Measurements from ENCODE around the gene GMDS.
"Not testable (repeated sequence)": the region's sequence is repeated elsewhere in the genome, so short reads cannot be mapped to it uniquely, and the experiment has no call there.

The GMDS gene

GRCh38 chr6:1849691-1850090, 395.7 kb downstream of the GMDS start:
- no peaks in the 10 kb centered on the region for H3K4me1 Mint-ChIP-seq
- no peak for ATAC-seq (replicated peaks; ENCODE audit: extremely low read depth, poor library complexity, severe bottlenecking)

GRCh38 chr6:1848752-1849151, 396.7 kb downstream of the GMDS start:
- ATAC-seq (replicated peaks; ENCODE audit: extremely low read depth, poor library complexity, severe bottlenecking) (no peak), DNase-seq (ENCODE audit: low spot score in 2 of 2) (no peak)
- Mint-ChIP-seq H3K4me1 (no peaks in the 10 kb centered on the region), H3K9me3 (no peaks in the 10 kb centered on the region), H3K36me3 (ENCODE audit: insufficient read depth) (peaks cover 3% of the 10 kb centered on the region), H3K27ac (ENCODE audit: low read depth) (no peak overlapping the region), H3K4me3 (no peak overlapping the region), H3K27me3 (no peaks in the 10 kb centered on the region)

More at GRCh38 chr6:1849691-1850090, 395.7 kb downstream of the GMDS start:
- Mint-ChIP-seq H3K27ac (ENCODE audit: low read depth) (no peak overlapping the region), H3K4me3 (no peak overlapping the region), H3K9me3 (no peaks in the 10 kb centered on the region), H3K36me3 (ENCODE audit: insufficient read depth) (peaks cover 3% of the 10 kb centered on the region), H3K27me3 (no peaks in the 10 kb centered on the region)
- no peak for DNase-seq (ENCODE audit: low spot score in 2 of 2)

DNA sequence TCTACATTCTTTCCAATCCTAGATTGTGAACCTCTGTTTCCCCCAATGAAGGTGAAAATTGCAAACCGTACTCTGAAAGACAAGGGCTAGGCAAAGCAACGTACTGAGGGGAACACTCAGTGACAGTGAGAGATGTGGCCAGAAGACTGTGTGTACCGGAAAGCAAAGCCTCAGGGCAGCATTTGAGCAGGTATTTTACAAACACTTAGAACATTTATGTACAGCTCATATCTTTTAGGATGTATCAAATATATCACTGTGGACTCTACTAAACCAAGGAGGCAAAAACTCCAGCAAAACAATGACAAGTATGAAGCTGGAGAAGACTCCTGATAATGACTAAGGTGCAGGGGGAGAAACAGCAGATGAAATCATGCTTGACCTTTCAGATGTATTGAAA, 398.8 kb downstream of the GMDS start:
- Mint-ChIP-seq H3K27ac (ENCODE audit: low read depth) (no peak overlapping the region), H3K4me1 (no peaks in the 10 kb centered on the region), H3K4me3 (no peak overlapping the region), H3K9me3 (no peaks in the 10 kb centered on the region), H3K36me3 (ENCODE audit: insufficient read depth) (peaks cover 3% of the 10 kb centered on the region), H3K27me3 (no peaks in the 10 kb centered on the region)
- ATAC-seq (replicated peaks; ENCODE audit: extremely low read depth, poor library complexity, severe bottlenecking) (no peak), DNase-seq (ENCODE audit: low spot score in 2 of 2) (no peak)

GRCh38 chr6:1845543-1845942, 399.9 kb downstream of the GMDS start:
- not testable (repeated sequence) for H3K4me3 Mint-ChIP-seq; ATAC-seq (replicated peaks; ENCODE audit: extremely low read depth, poor library complexity, severe bottlenecking); DNase-seq (ENCODE audit: low spot score in 2 of 2); H3K4me1 Mint-ChIP-seq; H3K27ac Mint-ChIP-seq (ENCODE audit: low read depth); H3K36me3 Mint-ChIP-seq (ENCODE audit: insufficient read depth); H3K9me3 Mint-ChIP-seq; H3K27me3 Mint-ChIP-seq

DNA sequence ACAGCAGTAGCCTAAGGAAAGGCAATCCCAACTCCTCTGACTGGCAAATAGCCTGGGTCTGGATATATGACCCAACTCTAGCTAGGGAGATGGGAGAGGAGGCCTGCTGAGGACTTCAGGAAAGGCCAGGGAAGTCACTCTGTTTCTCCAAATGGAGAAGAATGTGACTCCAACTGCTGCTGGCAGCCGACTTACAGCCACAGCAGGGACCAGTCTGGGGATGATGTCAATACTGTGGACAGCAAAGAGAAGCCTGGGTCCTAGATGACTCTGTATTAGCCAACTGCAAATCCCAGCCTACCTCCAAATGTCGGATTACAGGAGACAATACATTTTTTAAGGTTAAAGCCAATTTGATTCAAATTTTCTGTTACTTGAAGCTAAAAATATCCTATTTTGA, 403.1 kb downstream of the GMDS start:
- Mint-ChIP-seq H3K4me1 (no peaks in the 10 kb centered on the region), H3K27me3 (no peaks in the 10 kb centered on the region), H3K9me3 (no peaks in the 10 kb centered on the region), H3K36me3 (ENCODE audit: insufficient read depth) (peaks cover 1% of the 10 kb centered on the region), H3K27ac (ENCODE audit: low read depth) (no peak overlapping the region), H3K4me3 (no peak overlapping the region)
- no peak for ATAC-seq (replicated peaks; ENCODE audit: extremely low read depth, poor library complexity, severe bottlenecking)
- DNase-seq (ENCODE audit: low spot score in 2 of 2) = no peak

DNA sequence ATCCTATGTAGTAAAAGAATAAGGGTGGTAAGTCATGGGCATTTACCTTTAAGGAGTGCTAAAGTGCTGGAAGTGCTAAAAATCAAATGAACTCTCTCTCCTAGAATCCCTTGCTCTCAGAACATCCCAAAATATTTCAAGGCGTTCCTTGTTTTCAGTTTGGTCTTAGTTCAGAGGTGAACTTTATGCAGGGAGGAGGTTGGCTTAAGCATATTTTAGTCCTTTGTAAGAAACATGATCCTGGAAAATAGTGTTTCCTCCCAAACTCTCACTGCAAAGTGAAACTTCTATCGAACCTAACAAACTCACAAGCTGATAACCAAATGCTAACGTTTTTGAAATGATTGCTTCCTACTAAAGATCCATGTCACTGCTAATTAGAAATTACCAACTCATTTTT, 404.3 kb downstream of the GMDS start:
- peaks cover 2% of the 10 kb centered on the region for H3K36me3 Mint-ChIP-seq (ENCODE audit: insufficient read depth)
- H3K27ac Mint-ChIP-seq (ENCODE audit: low read depth) = no peak overlapping the region
- ATAC-seq (replicated peaks; ENCODE audit: extremely low read depth, poor library complexity, severe bottlenecking) = no peak
- no peak overlapping the region for H3K4me3 Mint-ChIP-seq
- no peaks in the 10 kb centered on the region for H3K9me3 Mint-ChIP-seq
- no peaks in the 10 kb centered on the region for H3K4me1 Mint-ChIP-seq
- no peaks in the 10 kb centered on the region for H3K27me3 Mint-ChIP-seq
- DNase-seq (ENCODE audit: low spot score in 2 of 2) = no peak

- no peak overlapping the region for H3K4me3 Mint-ChIP-seq
- H3K4me1 Mint-ChIP-seq = no peaks in the 10 kb centered on the region
- no peak for DNase-seq (ENCODE audit: low spot score in 2 of 2)
- H3K36me3 Mint-ChIP-seq (ENCODE audit: insufficient read depth) = peaks cover 2% of the 10 kb centered on the region
- no peaks in the 10 kb centered on the region for H3K27me3 Mint-ChIP-seq
- H3K27ac Mint-ChIP-seq (ENCODE audit: low read depth) = no peak overlapping the region
- no peak for ATAC-seq (replicated peaks; ENCODE audit: extremely low read depth, poor library complexity, severe bottlenecking)
- no peaks in the 10 kb centered on the region for H3K9me3 Mint-ChIP-seq
These were observed 404.8 kb downstream of the GMDS start for GRCh38 chr6:1840491-1841121.

DNA sequence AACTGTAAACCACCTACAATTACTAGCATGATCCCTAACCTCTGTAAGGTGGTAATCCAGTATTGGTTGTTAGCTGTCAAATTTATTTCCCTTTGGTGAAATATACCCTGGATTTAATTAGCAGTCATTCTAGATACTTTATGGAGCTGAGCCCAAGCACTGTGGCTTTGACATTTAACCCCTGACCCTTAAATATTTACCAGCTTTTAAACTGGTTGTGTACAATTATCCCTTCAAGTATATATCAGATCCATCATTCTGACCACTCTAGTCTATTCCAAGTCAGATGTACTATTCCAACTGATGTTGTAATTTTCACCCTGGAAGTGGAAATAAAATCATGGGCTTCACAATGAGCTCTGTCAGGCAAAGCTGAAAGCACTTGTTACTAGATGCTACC, 406.0 kb downstream of the GMDS start:
- no peak for DNase-seq (ENCODE audit: low spot score in 2 of 2)
- Mint-ChIP-seq H3K4me3 (no peak overlapping the region), H3K4me1 (no peaks in the 10 kb centered on the region), H3K27me3 (no peaks in the 10 kb centered on the region), H3K36me3 (ENCODE audit: insufficient read depth) (peaks cover 2% of the 10 kb centered on the region), H3K27ac (ENCODE audit: low read depth) (no peak overlapping the region), H3K9me3 (no peaks in the 10 kb centered on the region)
- ATAC-seq (replicated peaks; ENCODE audit: extremely low read depth, poor library complexity, severe bottlenecking) = no peak

DNA sequence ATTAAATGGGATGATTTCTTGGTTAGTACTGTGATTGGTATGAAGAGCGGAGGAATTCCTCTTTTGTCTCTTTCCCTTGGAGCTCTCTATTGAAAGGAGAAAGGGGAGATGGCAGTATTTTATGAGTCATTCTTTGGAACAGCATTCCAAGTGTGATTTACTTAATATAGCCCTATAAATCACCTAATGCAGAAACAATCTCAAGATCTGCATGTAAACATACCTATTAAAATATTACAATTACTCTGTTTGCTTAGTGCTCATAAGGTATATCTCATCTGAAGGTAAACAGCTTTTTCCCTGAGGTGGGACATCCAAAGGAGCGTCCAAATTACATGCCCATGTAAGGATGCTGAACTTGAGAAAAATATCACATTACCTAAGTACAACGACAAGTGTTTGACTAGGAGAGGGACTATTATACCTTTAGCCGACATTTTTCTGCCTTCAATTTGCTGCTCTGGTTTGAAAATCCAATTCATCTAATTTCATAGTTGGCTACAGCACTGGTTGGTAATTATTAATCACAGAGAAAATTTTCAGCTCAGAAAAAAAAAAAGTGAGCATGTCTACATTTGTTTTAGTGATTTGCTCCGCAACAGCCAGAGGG, 406.7 kb downstream of the GMDS start:
- H3K4me3 Mint-ChIP-seq = no peak overlapping the region
- H3K9me3 Mint-ChIP-seq = no peaks in the 10 kb centered on the region
- H3K4me1 Mint-ChIP-seq = no peaks in the 10 kb centered on the region
- ATAC-seq (replicated peaks; ENCODE audit: extremely low read depth, poor library complexity, severe bottlenecking) (no peak), DNase-seq (ENCODE audit: low spot score in 2 of 2) (no peak)
- no peak overlapping the region for H3K27ac Mint-ChIP-seq (ENCODE audit: low read depth)
- peaks cover 2% of the 10 kb centered on the region for H3K36me3 Mint-ChIP-seq (ENCODE audit: insufficient read depth)
- H3K27me3 Mint-ChIP-seq = no peaks in the 10 kb centered on the region

GRCh38 chr6:1837826-1838225, 407.6 kb downstream of the GMDS start:
- ATAC-seq (replicated peaks; ENCODE audit: extremely low read depth, poor library complexity, severe bottlenecking) = no peak
- Mint-ChIP-seq H3K9me3 (no peaks in the 10 kb centered on the region), H3K36me3 (ENCODE audit: insufficient read depth) (peaks cover 2% of the 10 kb centered on the region), H3K4me3 (no peak overlapping the region), H3K27ac (ENCODE audit: low read depth) (no peak overlapping the region), H3K4me1 (no peaks in the 10 kb centered on the region), H3K27me3 (no peaks in the 10 kb centered on the region)
- DNase-seq (ENCODE audit: low spot score in 2 of 2) = no peak

- no peaks in the 10 kb centered on the region for H3K4me1 Mint-ChIP-seq
- H3K36me3 Mint-ChIP-seq (ENCODE audit: insufficient read depth) = peaks cover 4% of the 10 kb centered on the region
- H3K9me3 Mint-ChIP-seq = no peaks in the 10 kb centered on the region
- DNase-seq (ENCODE audit: low spot score in 2 of 2) = no peak
- no peak for ATAC-seq (replicated peaks; ENCODE audit: extremely low read depth, poor library complexity, severe bottlenecking)
- H3K27me3 Mint-ChIP-seq = no peaks in the 10 kb centered on the region
- H3K27ac Mint-ChIP-seq (ENCODE audit: low read depth) = no peak overlapping the region
- no peak overlapping the region for H3K4me3 Mint-ChIP-seq
These were observed 408.7 kb downstream of the GMDS start for GRCh38 chr6:1836690-1837089.

DNA sequence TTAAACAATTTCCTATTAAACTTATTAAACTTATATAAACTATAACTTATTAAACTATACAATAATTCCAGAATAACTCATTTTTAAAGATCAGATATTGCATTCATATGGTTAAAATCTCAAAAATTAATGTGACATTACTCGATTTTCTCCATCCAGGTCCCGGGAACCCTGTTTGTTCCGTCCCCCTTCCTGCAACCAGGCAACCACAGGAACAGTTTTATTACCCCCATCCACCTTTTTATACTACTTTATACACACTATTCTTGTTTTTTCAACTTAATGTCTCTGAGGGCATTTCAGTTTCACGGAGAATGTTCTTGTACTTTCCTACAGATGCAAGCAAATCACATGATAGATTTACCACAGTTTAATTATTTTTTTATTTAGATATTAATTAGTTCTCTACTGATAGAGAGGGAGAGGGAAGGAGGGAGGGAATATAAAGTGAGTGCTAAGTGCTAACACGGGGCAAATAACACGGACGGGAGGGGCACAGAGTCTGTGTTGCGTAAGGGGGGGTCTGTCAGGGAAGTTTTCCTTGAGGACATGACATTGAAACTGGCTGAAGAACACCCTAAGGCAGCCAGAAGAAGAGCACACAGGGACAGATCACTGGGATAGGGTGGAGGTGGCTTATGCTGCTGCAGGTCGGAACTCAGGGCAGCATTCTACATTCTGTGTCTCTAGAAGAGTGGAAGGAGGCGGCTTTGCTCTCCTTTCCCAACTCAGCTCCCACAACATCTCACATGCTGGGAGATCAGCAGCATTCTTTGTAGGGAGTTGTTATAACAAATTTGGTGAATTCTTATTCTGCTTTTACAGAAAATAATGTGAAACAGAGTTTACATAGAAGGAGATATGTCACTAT, 410.5 kb downstream of the GMDS start:
- Mint-ChIP-seq H3K27me3 (no peaks in the 10 kb centered on the region), H3K4me3 (no peak overlapping the region), H3K27ac (ENCODE audit: low read depth) (no peak overlapping the region), H3K4me1 (no peaks in the 10 kb centered on the region), H3K9me3 (no peaks in the 10 kb centered on the region), H3K36me3 (ENCODE audit: insufficient read depth) (peaks cover 4% of the 10 kb centered on the region)
- no peak for DNase-seq (ENCODE audit: low spot score in 2 of 2)
- no peak for ATAC-seq (replicated peaks; ENCODE audit: extremely low read depth, poor library complexity, severe bottlenecking)

GRCh38 chr6:1834207-1834606, 411.2 kb downstream of the GMDS start:
- no peaks in the 10 kb centered on the region for H3K9me3 Mint-ChIP-seq
- H3K4me3 Mint-ChIP-seq = no peak overlapping the region
- no peaks in the 10 kb centered on the region for H3K4me1 Mint-ChIP-seq
- ATAC-seq (replicated peaks; ENCODE audit: extremely low read depth, poor library complexity, severe bottlenecking) (no peak), DNase-seq (ENCODE audit: low spot score in 2 of 2) (no peak)
- no peak overlapping the region for H3K27ac Mint-ChIP-seq (ENCODE audit: low read depth)
- H3K36me3 Mint-ChIP-seq (ENCODE audit: insufficient read depth) = peaks cover 4% of the 10 kb centered on the region
- no peaks in the 10 kb centered on the region for H3K27me3 Mint-ChIP-seq
